Naive B cell (primary cell): ENCODE measurements around the gene ANKRD26. TPM values are rescaled to one million over a fixed set of nuclear protein-coding genes. Genes with fewer than 3 reads are reported as not detected.
"Not testable (repeated sequence)": the region's sequence is repeated elsewhere in the genome, so short reads cannot be mapped to it uniquely, and the experiment has no call there.

Experiments
- ATAC-seq, 2 donors: fragments of 150-1000 bp; cut with Tn5 transposase; 2 replicates each; pipeline ENCODE4 v1.10.0; 2021; ENCODE audit warnings: low read depth in 2 of 2, mild to moderate bottlenecking in 2 of 2, moderate library complexity in 2 of 2
- DNase-seq: peaks from one replicate; pipeline ENCODE4 v3.0.0; 2022
- H3K27ac Mint-ChIP-seq, 6 donors: one replicate each; pipeline ENCODE4 v1.8.0; 2020 to 2022; ENCODE audit warnings: mild to moderate bottlenecking in 6 of 6, mixed read lengths in 6 of 6, moderate library complexity in 5 of 6, inconsistent platforms in 2 of 6
- H3K27me3 Mint-ChIP-seq, 3 donors: one replicate each; pipeline ENCODE4 v1.8.0; 2021 to 2022; ENCODE audit warnings: mixed read lengths in 3 of 3, mild to moderate bottlenecking in 1 of 3
- H3K36me3 Mint-ChIP-seq, 2 donors: one replicate each; pipeline ENCODE4 v1.8.0; 2020 to 2022; ENCODE audit warnings: mixed read lengths in 2 of 2, inconsistent platforms in 1 of 2, mild to moderate bottlenecking in 1 of 2
- H3K4me1 Mint-ChIP-seq, 3 donors: one replicate each; pipeline ENCODE4 v1.8.0; 2020 to 2022; ENCODE audit warnings: mixed read lengths in 3 of 3, inconsistent platforms in 1 of 3, mild to moderate bottlenecking in 1 of 3, moderate library complexity in 1 of 3
- H3K4me3 Mint-ChIP-seq, 8 donors: one replicate each; pipeline ENCODE4 v1.8.0; 2020 to 2022; ENCODE audit warnings: mild to moderate bottlenecking in 8 of 8, mixed read lengths in 8 of 8, moderate library complexity in 8 of 8, inconsistent platforms in 2 of 8
- H3K9me3 Mint-ChIP-seq, 7 donors: one replicate each; pipeline ENCODE4 v1.8.0; 2020 to 2022; ENCODE audit warnings: mixed read lengths in 7 of 7, mild to moderate bottlenecking in 5 of 7, inconsistent platforms in 2 of 7, moderate library complexity in 1 of 7
- polyA plus RNA-seq, 6 donors: library from polyadenylated mRNA; unstranded; fragments of 300-500 nt; fragmentation: Illumina TruSeq; gene quantifications; one replicate each; pipeline ENCODE4 v1.2.3, GENCODE V29; 2021; ENCODE audit warnings: low read depth in 6 of 6

The ANKRD26 gene
- polyA plus RNA-seq, 6 donors from 2014 or later, result 0.68 to 3.9 (median 1.6) TPM

- peak overlapping the region in 1 of 8 donors; percentile 52 for H3K4me3 Mint-ChIP-seq
- H3K27ac Mint-ChIP-seq, result peak overlapping the region in 4 of 6 donors; percentile 4 to 80 (median 24)
- H3K27me3 Mint-ChIP-seq, result no peaks in the 10 kb centered on the region
- peaks cover 21 to 33% of the 10 kb centered on the region in 2 donors for H3K36me3 Mint-ChIP-seq
- no peak for DNase-seq
- H3K9me3 Mint-ChIP-seq, result peaks cover 0 to 5% (median 3%) of the 10 kb centered on the region in 7 donors
- no peak for ATAC-seq
- peaks cover 0 to 8% (median 5%) of the 10 kb centered on the region in 3 donors for H3K4me1 Mint-ChIP-seq
Measured at GRCh38 chr10:27068217-27068891, 31.9 kb downstream of the ANKRD26 start.

DNA sequence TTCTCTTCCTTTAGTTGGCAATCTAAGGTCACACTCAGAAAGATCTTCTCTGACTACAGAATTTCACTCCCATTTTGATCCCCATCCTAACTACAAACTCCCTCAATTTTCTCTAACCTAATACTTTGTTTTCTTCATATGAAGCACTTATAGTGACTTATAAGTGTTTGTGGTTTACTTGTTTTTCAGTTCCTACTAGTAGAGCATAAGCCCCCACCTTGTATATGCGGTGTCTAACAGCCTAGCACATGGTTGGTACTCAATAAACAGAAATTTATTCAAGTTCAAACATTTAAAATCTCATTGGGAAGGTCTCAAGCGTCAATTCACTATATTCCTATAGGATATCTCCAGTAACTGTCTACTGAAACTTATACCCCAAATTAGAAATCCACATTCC, 35.2 kb downstream of the ANKRD26 start:
- H3K27ac Mint-ChIP-seq, result peak overlapping the region in 2 of 6 donors; percentile 12 to 67
- ATAC-seq (no peak), DNase-seq (no peak)
- peaks cover 0 to 8% (median 5%) of the 10 kb centered on the region in 3 donors for H3K4me1 Mint-ChIP-seq
- peaks cover 0 to 5% (median 3%) of the 10 kb centered on the region in 7 donors for H3K9me3 Mint-ChIP-seq
- H3K27me3 Mint-ChIP-seq, result no peaks in the 10 kb centered on the region
- H3K4me3 Mint-ChIP-seq, result no peak overlapping the region
- H3K36me3 Mint-ChIP-seq, result peaks cover 30 to 39% of the 10 kb centered on the region in 2 donors

- no peaks in the 10 kb centered on the region for H3K27me3 Mint-ChIP-seq
- H3K4me1 Mint-ChIP-seq, result peaks cover 8 to 14% (median 13%) of the 10 kb centered on the region in 3 donors
- H3K27ac Mint-ChIP-seq, result no peak overlapping the region
- H3K4me3 Mint-ChIP-seq, result no peak overlapping the region
- no peak for DNase-seq
- H3K36me3 Mint-ChIP-seq, result peaks cover 0 to 7% of the 10 kb centered on the region in 2 donors
- no peak for ATAC-seq
- no peaks in the 10 kb centered on the region for H3K9me3 Mint-ChIP-seq
Measured at GRCh38 chr10:27052656-27053055, 47.6 kb downstream of the ANKRD26 start.

- peaks cover 22 to 23% of the 10 kb centered on the region in 2 donors for H3K36me3 Mint-ChIP-seq
- not testable (repeated sequence) for H3K4me1 Mint-ChIP-seq
Measured at GRCh38 chr10:27045247-27045646, 55.0 kb downstream of the ANKRD26 start.

DNA sequence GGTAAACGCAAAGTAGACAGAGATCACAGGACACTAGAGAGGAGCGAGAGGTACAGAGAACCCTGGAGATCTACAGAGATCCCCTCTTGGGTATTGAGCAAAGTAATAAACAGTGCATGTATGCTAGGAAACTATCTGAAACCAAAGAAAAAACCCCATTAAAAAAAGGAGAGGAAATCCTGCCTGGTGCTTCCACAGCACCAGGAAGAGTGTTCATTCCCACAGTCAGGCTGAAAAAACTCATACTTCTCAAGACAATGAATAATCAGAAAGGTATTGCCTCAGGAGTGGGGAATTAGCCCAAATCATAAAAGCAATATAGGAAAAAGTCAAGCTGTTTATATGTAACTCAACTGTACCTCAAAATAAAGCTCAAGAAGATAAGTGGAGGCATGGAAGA, 59.1 kb downstream of the ANKRD26 start:
- ATAC-seq, result no peak
- Mint-ChIP-seq H3K27ac (no peak overlapping the region), H3K4me1 (no peaks in the 10 kb centered on the region), H3K9me3 (no peaks in the 10 kb centered on the region), H3K27me3 (no peaks in the 10 kb centered on the region), H3K4me3 (peak overlapping the region in 1 of 8 donors; percentile 59), H3K36me3 (peaks cover 29 to 31% of the 10 kb centered on the region in 2 donors)
- DNase-seq, result no peak

More at GRCh38 chr10:27045247-27045646, 55.0 kb downstream of the ANKRD26 start:
- H3K9me3 Mint-ChIP-seq, H3K4me3 Mint-ChIP-seq, ATAC-seq, H3K27me3 Mint-ChIP-seq, DNase-seq: not testable (repeated sequence)
- peak overlapping the region in 1 of 6 donors; percentile 19 for H3K27ac Mint-ChIP-seq

- H3K9me3 Mint-ChIP-seq, result no peaks in the 10 kb centered on the region
- H3K36me3 Mint-ChIP-seq, result peaks cover 29 to 42% of the 10 kb centered on the region in 2 donors
- DNase-seq (no peak), ATAC-seq (no peak)
- H3K27me3 Mint-ChIP-seq, result no peaks in the 10 kb centered on the region
- no peak overlapping the region for H3K4me3 Mint-ChIP-seq
- H3K4me1 Mint-ChIP-seq, result no peaks in the 10 kb centered on the region
- no peak overlapping the region for H3K27ac Mint-ChIP-seq
Measured at GRCh38 chr10:27038168-27038567, 62.1 kb downstream of the ANKRD26 start.

DNA sequence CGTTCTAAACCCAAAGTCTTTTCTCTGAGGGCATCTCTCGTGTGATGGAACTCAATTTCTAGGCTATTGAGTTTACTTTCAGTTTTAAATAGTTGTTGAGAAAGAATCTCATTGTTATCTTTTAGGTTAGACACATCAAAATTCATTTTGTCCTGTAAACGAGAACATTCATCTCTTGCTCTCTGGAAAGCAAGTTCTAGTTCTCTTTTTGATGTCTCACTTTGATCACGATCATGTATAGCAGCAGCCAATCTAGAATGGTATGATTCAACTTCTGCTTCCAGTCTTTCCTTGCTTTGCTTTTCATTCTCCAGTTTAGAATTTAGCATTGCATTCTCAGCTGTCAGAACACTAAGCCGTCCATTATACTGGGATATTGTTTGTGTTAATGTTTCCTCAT, 65.1 kb downstream of the ANKRD26 start:
- peaks cover 17 to 25% of the 10 kb centered on the region in 2 donors for H3K36me3 Mint-ChIP-seq
- DNase-seq (no peak), ATAC-seq (no peak)
- H3K4me3 Mint-ChIP-seq, result no peak overlapping the region
- H3K4me1 Mint-ChIP-seq, result no peaks in the 10 kb centered on the region
- H3K9me3 Mint-ChIP-seq, result no peaks in the 10 kb centered on the region
- H3K27me3 Mint-ChIP-seq, result no peaks in the 10 kb centered on the region
- peak overlapping the region in 3 of 6 donors; percentile 1 to 64 (median 45) for H3K27ac Mint-ChIP-seq

GRCh38 chr10:27030060-27030459, 70.2 kb downstream of the ANKRD26 start:
- no peak for ATAC-seq
- Mint-ChIP-seq H3K9me3 (no peaks in the 10 kb centered on the region), H3K4me1 (no peaks in the 10 kb centered on the region), H3K27me3 (no peaks in the 10 kb centered on the region), H3K27ac (no peak overlapping the region), H3K4me3 (no peak overlapping the region), H3K36me3 (peaks cover 10 to 12% of the 10 kb centered on the region in 2 donors)
- no peak for DNase-seq

DNA sequence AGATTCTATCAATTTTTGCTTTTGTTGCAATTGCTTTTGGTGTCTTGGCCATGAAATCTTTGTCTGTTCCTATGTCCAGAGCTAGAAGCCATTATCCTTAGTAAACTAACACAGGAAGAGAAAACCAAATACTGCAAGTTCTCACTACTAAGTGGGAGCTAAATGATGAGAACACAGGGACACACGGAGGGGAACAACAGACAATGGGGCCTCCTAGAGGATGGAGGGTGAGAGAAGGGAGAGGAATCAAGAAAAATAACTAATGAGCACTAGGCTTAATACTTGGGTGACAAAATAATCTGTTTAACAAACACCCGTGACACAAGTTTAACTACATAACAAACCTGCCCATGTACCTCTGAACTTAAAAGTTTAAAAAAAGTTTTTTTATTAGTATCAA, 78.2 kb downstream of the ANKRD26 start:
- no peaks in the 10 kb centered on the region for H3K9me3 Mint-ChIP-seq
- no peaks in the 10 kb centered on the region for H3K27me3 Mint-ChIP-seq
- H3K27ac Mint-ChIP-seq, result no peak overlapping the region
- H3K4me1 Mint-ChIP-seq, result no peaks in the 10 kb centered on the region
- H3K36me3 Mint-ChIP-seq, result peaks cover 11 to 14% of the 10 kb centered on the region in 2 donors
- DNase-seq, result no peak
- ATAC-seq, result no peak
- no peak overlapping the region for H3K4me3 Mint-ChIP-seq

GRCh38 chr10:27020243-27020642, 80.1 kb downstream of the ANKRD26 start:
- H3K27me3 Mint-ChIP-seq, result no peaks in the 10 kb centered on the region
- peak overlapping the region in 1 of 6 donors; percentile 52 for H3K27ac Mint-ChIP-seq
- no peak overlapping the region for H3K4me3 Mint-ChIP-seq

GRCh38 chr10:27019827-27020226, 80.5 kb downstream of the ANKRD26 start:
- Mint-ChIP-seq H3K36me3 (peaks cover 11 to 14% of the 10 kb centered on the region in 2 donors), H3K4me1 (no peaks in the 10 kb centered on the region), H3K4me3 (no peak overlapping the region), H3K27ac (no peak overlapping the region), H3K9me3 (no peaks in the 10 kb centered on the region), H3K27me3 (no peaks in the 10 kb centered on the region)
- no peak for DNase-seq
- ATAC-seq, result no peak

More at GRCh38 chr10:27020243-27020642, 80.1 kb downstream of the ANKRD26 start:
- ATAC-seq (no peak), DNase-seq (no peak)
- H3K4me1 Mint-ChIP-seq, result no peaks in the 10 kb centered on the region
- peaks cover 11 to 14% of the 10 kb centered on the region in 2 donors for H3K36me3 Mint-ChIP-seq
- H3K9me3 Mint-ChIP-seq, result no peaks in the 10 kb centered on the region

DNA sequence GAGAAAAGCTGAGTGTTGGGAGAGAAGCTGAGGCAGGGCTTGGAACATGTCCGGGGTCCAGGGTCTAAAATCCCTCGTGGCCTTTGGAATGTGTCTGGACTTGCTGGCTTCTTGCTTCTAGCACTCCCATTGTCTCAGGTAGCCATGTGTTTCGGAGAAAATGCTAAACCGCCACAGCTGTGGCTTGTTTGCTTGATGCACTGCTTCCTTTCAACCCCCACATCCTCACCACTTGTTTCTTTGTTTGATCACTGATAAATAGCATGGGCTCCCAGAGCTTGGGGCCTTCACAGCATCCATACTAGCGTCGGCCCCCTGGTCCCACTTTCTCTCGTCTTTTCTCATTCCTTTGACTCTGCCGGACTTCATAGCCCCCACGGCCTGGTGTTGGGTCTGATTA, 102.7 kb downstream of the ANKRD26 start:
- Mint-ChIP-seq H3K27ac (no peak overlapping the region), H3K4me1 (no peaks in the 10 kb centered on the region), H3K27me3 (no peaks in the 10 kb centered on the region), H3K9me3 (peaks cover 5 to 13% (median 7%) of the 10 kb centered on the region in 7 donors), H3K4me3 (no peak overlapping the region), H3K36me3 (peaks cover 24 to 28% of the 10 kb centered on the region in 2 donors)
- DNase-seq (no peak), ATAC-seq (no peak)

DNA sequence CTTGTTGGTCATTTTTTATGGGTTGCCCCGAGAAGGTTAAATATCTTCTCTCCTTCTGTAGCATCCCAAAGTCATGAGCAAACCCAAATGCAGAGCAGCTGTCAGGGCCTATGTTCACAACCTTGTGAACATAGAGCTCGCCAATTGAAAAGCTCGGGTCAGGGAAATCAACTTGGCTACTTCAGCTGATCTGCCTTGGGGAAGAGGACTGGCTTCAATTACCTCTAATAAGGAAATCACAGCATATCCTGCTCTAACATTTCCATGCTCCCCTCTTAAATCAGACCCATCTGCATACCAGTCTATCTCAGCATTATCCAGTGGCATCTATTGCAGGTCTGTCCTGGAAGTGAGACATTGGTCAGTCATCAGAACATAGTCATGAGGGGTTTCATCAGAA, 105.6 kb downstream of the ANKRD26 start:
- peaks cover 0 to 5% (median 2%) of the 10 kb centered on the region in 7 donors for H3K9me3 Mint-ChIP-seq
- ATAC-seq, result no peak
- H3K4me1 Mint-ChIP-seq, result peaks cover 0 to 4% (median 3%) of the 10 kb centered on the region in 3 donors
- H3K27me3 Mint-ChIP-seq, result no peaks in the 10 kb centered on the region
- DNase-seq, result no peak
- no peak overlapping the region for H3K4me3 Mint-ChIP-seq
- peaks cover 5 to 10% of the 10 kb centered on the region in 2 donors for H3K36me3 Mint-ChIP-seq
- no peak overlapping the region for H3K27ac Mint-ChIP-seq

- no peak for DNase-seq
- Mint-ChIP-seq H3K4me1 (peaks cover 0 to 9% (median 5%) of the 10 kb centered on the region in 3 donors), H3K27me3 (no peaks in the 10 kb centered on the region), H3K27ac (no peak overlapping the region), H3K4me3 (no peak overlapping the region), H3K9me3 (peaks cover 0 to 5% (median 0%) of the 10 kb centered on the region in 7 donors), H3K36me3 (peaks cover 0 to 5% of the 10 kb centered on the region in 2 donors)
- no peak for ATAC-seq
Measured at GRCh38 chr10:26987851-26988250, 112.4 kb downstream of the ANKRD26 start.
